Fibroblast of villous mesenchyme (primary cell): Measurements from ENCODE around the gene TXNL4A. TPM values are rescaled to one million over a fixed set of nuclear protein-coding genes. Genes with fewer than 3 reads are reported as not detected.

Experiments
- DNase-seq: peaks from one replicate; pipeline ENCODE4 v3.0.0-alpha.2; 2010; ENCODE audit warnings: low read depth
- H3K4me3 ChIP-seq: 2 replicates; pipeline ENCODE4 v1.5.1; 2011; ENCODE audit warnings: low read depth, mild to moderate bottlenecking, low read length
- CTCF ChIP-seq: IDR thresholded peaks from 2 replicates; pipeline ENCODE4 v1.5.1; 2012; ENCODE audit warnings: low read depth, mild to moderate bottlenecking, low read length; ENCODE audit not compliant: insufficient read depth
- total RNA-seq: library from RNA; depleted of rRNA; stranded (reverse); fragments of >200 nt; gene quantifications from 2 replicates; pipeline ENCODE4 v1.2.3, GENCODE V29; 2012

TXNL4A gene
- total RNA-seq, 1 donor: 46.6 TPM

GRCh38 chr18:79922971-79923411, 65.4 kb downstream of the TXNL4A start:
- no peak for DNase-seq
- no peak for TF ChIP-seq CTCF
- H3K4me3 ChIP-seq: no peak overlapping the region

GRCh38 chr18:79921984-79922965, 66.1 kb downstream of the TXNL4A start:
- no peak overlapping the region for H3K4me3 ChIP-seq
- DNase-seq: no peak
- TF ChIP-seq CTCF: no peak

Other genes with a start within 250 kb of the TXNL4A start
- gene KCNG2, start 190.6 kb downstream of the TXNL4A start, total RNA-seq: under 0.01 and 0.64 TPM in 2 replicates
- gene SLC66A2, start 36.9 kb downstream of the TXNL4A start, total RNA-seq: 23.3 and 28.3 TPM in 2 replicates
- 13.5 and 22.0 TPM in 2 replicates for gene HSBP1L1, start 23.9 kb downstream of the TXNL4A start, total RNA-seq
- gene RBFA, start 45.9 kb upstream of the TXNL4A start, total RNA-seq: 22.5 and 27.4 TPM in 2 replicates
- gene ADNP2, start 120.7 kb upstream of the TXNL4A start, total RNA-seq: 23.3 and 24.5 TPM in 2 replicates